ENCODE data around the gene CCDC191. TPM values are rescaled to one million over a fixed set of nuclear protein-coding genes. Genes with fewer than 3 reads are reported as not detected.

Gene CCDC191
- total and polyA plus RNA-seq, 9 of the 15 experiments (the other 6 are each of a cell fraction or from before 2014, with no cell fraction given): 0.10 to 0.55 (median 0.22) TPM

- TF ChIP-seq CEBPG (CRISPR knock-in tag; IDR thresholded peaks at IDR 0.05) (no peak), CEBPG (tag; conservative IDR thresholded peaks at IDR 0.05 in 1 of 2, IDR thresholded peaks at IDR 0.05 in 1 of 2) (peak in 1 of 2 experiments; percentile 23; a peak in 1 of 4 replicates), ZNF384 (IDR thresholded peaks at IDR 0.05; ENCODE audit: low read depth, low read length) (peak; percentile 65; the same call in 1 of the 2 replicates), ASH1L (IDR thresholded peaks at IDR 0.05; ENCODE audit: borderline replicate concordance, low read depth, partially characterized antibody) (peak; percentile 14), HLTF (IDR thresholded peaks at IDR 0.05) (no peak), LCOR (CRISPR knock-in tag; IDR thresholded peaks at IDR 0.05) (peak; percentile 99), SRF (CRISPR knock-in tag; IDR thresholded peaks at IDR 0.05) (0 out of 4 replicates have a peak, but pooled peaks of 1 of the 2 experiments have one; percentile 16), ARID4B (CRISPR knock-in tag; IDR thresholded peaks at IDR 0.05) (peak; percentile 89), ZMIZ1 (IDR thresholded peaks at IDR 0.05; ENCODE audit: low read depth in 2 of 2, low read length in 2 of 2) (no peak), SREBF1 (IDR thresholded peaks at IDR 0.05; ENCODE audit: borderline replicate concordance, low read depth, low read length) (0 out of 2 replicates have a peak, but pooled peaks have one; percentile 10), MTA3 (IDR thresholded peaks at IDR 0.05; ENCODE audit: borderline replicate concordance) (no peak), ZNF324 (CRISPR knock-in tag; IDR thresholded peaks at IDR 0.05) (no peak), NR2C2 (CRISPR knock-in tag; IDR thresholded peaks at IDR 0.05) (peak; percentile 53; the same call in 1 of the 2 replicates), NR2C2 (tag; IDR thresholded peaks at IDR 0.05) (peak; percentile 84), ZNF766 (CRISPR knock-in tag; conservative IDR thresholded peaks at IDR 0.05) (peak; percentile 56; the same call in 1 of the 2 replicates), ZNF584 (CRISPR knock-in tag; IDR thresholded peaks at IDR 0.05; ENCODE audit: low read depth) (no peak), USF1 (CRISPR knock-in tag; IDR thresholded peaks at IDR 0.05) (peak; percentile 79), ZNF311 (CRISPR knock-in tag; IDR thresholded peaks at IDR 0.05) (no peak)
These were observed at the start of gene CCDC191, which contains the start of gene QTRT2 (continued) for GRCh38 chr3:114056130-114057010.

Data from K562 (cell line).